Endothelial cell of umbilical vein (primary cell): ENCODE measurements around the gene COL23A1. TPM values are rescaled to one million over a fixed set of nuclear protein-coding genes. Genes with fewer than 3 reads are reported as not detected.

Experiments used
- BruUV-seq: library from RNA; stranded (reverse); fragments of 400-500 nt; replicated peaks from 2 replicates; lab custom pipeline; 2021; lab: Mats Ljungman, UMichigan
- CTCF ChIA-PET: fragments of 300-600, 350-600 bp; sonication (Branson Sonifier 250); formaldehyde crosslinking; loops from one replicate; lab custom pipeline; 2021; ENCODE audit warnings: antibody characterized with exemption, inconsistent platforms; lab: Charles Lee
- POLR2A ChIA-PET: fragments of 300-600, 350-600 bp; sonication (Branson Sonifier 250); formaldehyde crosslinking; loops from one replicate; lab custom pipeline; 2021; ENCODE audit warnings: antibody characterized with exemption, inconsistent platforms; lab: Charles Lee
- DNase-seq: peaks from one replicate; pipeline ENCODE4 v3.0.0-alpha.2; 2011; ENCODE audit warnings: low read depth, low spot score
- FAIRE-seq: peaks from 2 replicates; lab custom pipeline; 2011; peaks lifted over from hg19 to GRCh38; lab: Jason Lieb, UNC
- H2AFZ ChIP-seq: 2 replicates; pipeline ENCODE4 v1.6.0; 2012; ENCODE audit warnings: low read depth, low read length, control low read depth, inconsistent platforms
- H3K27ac ChIP-seq: 2 replicates; pipeline ENCODE4 v1.5.1; 2011; ENCODE audit warnings: low read depth, mild to moderate bottlenecking, control low read depth, low read length, moderate library complexity; ENCODE audit not compliant: insufficient read depth
- H3K27me3 ChIP-seq, 2 experiments: 2 replicates each; pipeline versions ENCODE4 v1.6.0 to v1.6.1; 2011; ENCODE audit warnings: low read length in 2 of 2, mixed read lengths in 1 of 2; ENCODE audit not compliant: control insufficient read depth in 2 of 2, insufficient read depth in 2 of 2
- H3K36me3 ChIP-seq, 2 experiments: 2 replicates in 1 of 2; 3 replicates in 1 of 2; pipeline ENCODE4 v1.5.1; 2011; ENCODE audit warnings: low read length in 2 of 2, mild to moderate bottlenecking in 1 of 2, moderate library complexity in 1 of 2; ENCODE audit not compliant: control insufficient read depth in 2 of 2, insufficient read depth in 2 of 2; ENCODE audit errors: extremely low read depth in 1 of 2
- H3K4me1 ChIP-seq: 3 replicates; pipeline ENCODE4 v1.5.1; 2011; ENCODE audit warnings: mild to moderate bottlenecking, low read length; ENCODE audit not compliant: control insufficient read depth, insufficient read depth; ENCODE audit errors: extremely low read depth
- H3K4me2 ChIP-seq: 2 replicates; pipeline ENCODE4 v1.6.1; 2011; ENCODE audit warnings: low read length, control low read depth, mixed read lengths; ENCODE audit not compliant: insufficient read depth
- H3K4me3 ChIP-seq, 3 experiments: fragments of 200-600 bp in 1 of 3; sonication (generic), shearing (Covaris generic) in 1 of 3; replicated peaks in 1 of 3; 2 replicates each; pipeline ENCODE4 v1.5.1; 2011 to 2016; ENCODE audit warnings: control low read depth in 3 of 3, low read length in 3 of 3, mild to moderate bottlenecking in 2 of 3, inconsistent platforms in 1 of 3, low read depth in 1 of 3, moderate library complexity in 1 of 3; ENCODE audit not compliant: insufficient read depth in 1 of 3
- H3K79me2 ChIP-seq: 2 replicates; pipeline ENCODE4 v1.6.0; 2012; ENCODE audit warnings: low read length, inconsistent platforms; ENCODE audit not compliant: control insufficient read depth, insufficient read depth
- H3K9ac ChIP-seq: replicated peaks from 2 replicates; pipeline ENCODE3; 2011; ENCODE audit warnings: low read length, control low read depth; ENCODE audit not compliant: insufficient read depth; ENCODE audit errors: extremely low read depth
- H3K9me1 ChIP-seq: replicated peaks from 3 replicates; pipeline ENCODE4 v1.6.0; 2011; ENCODE audit warnings: mild to moderate bottlenecking, low read length; ENCODE audit not compliant: control insufficient read depth, insufficient read depth; ENCODE audit errors: extremely low read depth
- H3K9me3 ChIP-seq: replicated peaks from 2 replicates; pipeline ENCODE4 v1.5.1; 2012; ENCODE audit warnings: low read length, inconsistent platforms; ENCODE audit not compliant: control insufficient read depth, insufficient read depth
- H4K20me1 ChIP-seq: replicated peaks from 2 replicates; pipeline ENCODE3; 2011; ENCODE audit warnings: mild to moderate bottlenecking, low read length; ENCODE audit not compliant: control insufficient read depth, insufficient read depth; ENCODE audit errors: extremely low read depth
- CTCF ChIP-seq, 2 donors: IDR thresholded peaks; 1 replicate in 1 of 2; 2 replicates in 1 of 2; pipeline ENCODE4 v1.5.1; 2011; ENCODE audit warnings: low read length in 2 of 2, mild to moderate bottlenecking in 2 of 2, moderate library complexity in 2 of 2, control low read depth in 1 of 2, inconsistent platforms in 1 of 2, low read depth in 1 of 2; ENCODE audit not compliant: insufficient read depth in 1 of 2; ENCODE audit errors: extremely low read depth in 1 of 2
- EZH2 ChIP-seq: IDR thresholded peaks from 2 replicates; pipeline ENCODE4 v1.6.1; 2012; ENCODE audit warnings: borderline replicate concordance, low read depth, mild to moderate bottlenecking, moderate library complexity, low read length, inconsistent platforms; ENCODE audit not compliant: severe bottlenecking
- FOS ChIP-seq: IDR thresholded peaks from 2 replicates; pipeline ENCODE4 v1.6.1; 2011; ENCODE audit warnings: mild to moderate bottlenecking, low read length, moderate library complexity, borderline replicate concordance; ENCODE audit not compliant: insufficient read depth
- GATA2 ChIP-seq: IDR thresholded peaks from 2 replicates; pipeline ENCODE4 v1.7.0; 2011; ENCODE audit warnings: low read depth, mild to moderate bottlenecking, moderate library complexity, mixed read lengths, low read length; ENCODE audit not compliant: insufficient read length, insufficient read depth
- JUN ChIP-seq: IDR thresholded peaks from 2 replicates; pipeline ENCODE4 v1.6.1; 2011; ENCODE audit warnings: borderline replicate concordance, low read depth; ENCODE audit not compliant: insufficient read length, insufficient read depth
- MAX ChIP-seq: IDR thresholded peaks from 2 replicates; pipeline ENCODE4 v1.6.1; 2011; ENCODE audit not compliant: insufficient read depth, insufficient read length
- MYC ChIP-seq: IDR thresholded peaks from one replicate; pipeline ENCODE4 v1.6.1; 2011; ENCODE audit warnings: mild to moderate bottlenecking, low read depth, low read length
- POLR2A ChIP-seq: IDR thresholded peaks from 2 replicates; pipeline ENCODE4 v1.6.1; 2012; ENCODE audit warnings: low read depth, mild to moderate bottlenecking, control low read depth, low read length
- POLR2AphosphoS5 ChIP-seq: IDR thresholded peaks from 2 replicates; pipeline ENCODE4 v1.6.1; 2012; ENCODE audit warnings: low read depth, mild to moderate bottlenecking, control low read depth, low read length, moderate library complexity; ENCODE audit not compliant: insufficient read depth
- dilution Hi-C: fragments of 300-500 bp; cut with MboI; formaldehyde crosslinking; loops from one replicate; pipeline ENCODE4 v1.15.0; 2019; ENCODE audit warnings: low sequenced_read_pairs; ENCODE audit not compliant: extremely low pct_ligation_motif_present
- intact Hi-C: fragments of 100-400 bp; cut with micrococcal nuclease; formaldehyde crosslinking; loops from one replicate; pipeline ENCODE4 v1.10.0; 2022
- polyA plus RNA-seq, 4 experiments: library from polyadenylated mRNA; depleted of rRNA in 3 of 4; stranded (reverse) in 3 of 4; unstranded in 1 of 4; fragments of >200 nt; gene quantifications; 2 replicates each; pipeline versions ENCODE4 v1.2.1 to v1.2.3, GENCODE V29; 2011 to 2012; ENCODE audit warnings: missing spikeins in 1 of 4
- total RNA-seq: library from RNA; stranded (reverse); gene quantifications from 2 replicates; pipeline ENCODE4 v1.2.3, GENCODE V29; 2021

The COL23A1 gene
- total and polyA plus RNA-seq, 2 donors (not counting 3 experiments of a cell fraction or from before 2014, with no cell fraction given): not detected

GRCh38 chr5:178576591-178577351 lies 13.4 kb downstream of the COL23A1 start:
- no peak for DNase-seq
- POLR2A ChIA-PET: no interaction called here
- TF ChIP-seq EZH2 (no peak), MYC (no peak), GATA2 (no peak), CTCF (IDR thresholded peaks at IDR 0.05; ENCODE audit: extremely low read depth in 1 of 2, insufficient read depth in 1 of 2, low read depth in 1 of 2, low read length in 2 of 2) (no peak), FOS (no peak), POLR2AphosphoS5 (no peak), JUN (no peak), POLR2A (no peak), MAX (no peak)
- Histone ChIP-seq H2AFZ (no peak overlapping the region), H3K36me3 (no peaks in the 10 kb centered on the region), H3K79me2 (no peaks in the 10 kb centered on the region), H3K27ac (no peak overlapping the region), H4K20me1 (no peaks in the 10 kb centered on the region), H3K9ac (no peak overlapping the region), H3K4me3 (no peak overlapping the region), H3K9me1 (no peaks in the 10 kb centered on the region), H3K4me1 (no peaks in the 10 kb centered on the region), H3K4me2 (no peak overlapping the region), H3K9me3 (no peaks in the 10 kb centered on the region), H3K27me3 (peaks cover 5 to 7% of the 10 kb centered on the region in 2 experiments)
- intact Hi-C loops: no loop called here
- no peak for FAIRE-seq
- no TSS peak for BruUV-seq
- CTCF ChIA-PET: no interaction called here
- dilution Hi-C loops: no loop called here
